Small intestine (tissue), 7 donors: ENCODE results near the gene NFIB. TPM values are rescaled to one million over a fixed set of nuclear protein-coding genes. Genes with fewer than 3 reads are reported as not detected.

ENCODE experiments used
- DNase-seq, 2 donors: peaks; one replicate each; pipeline versions ENCODE4 v3.0.0 to v3.0.0-alpha.2; 2013
- FAIRE-seq: peaks from 2 replicates; lab custom pipeline; 2012; peaks lifted over from hg19 to GRCh38; lab: Jason Lieb, UNC
- H3K27ac ChIP-seq, 3 donors: one replicate each; pipeline ENCODE4 v1.5.1; 2013; ENCODE audit warnings: low read length in 2 of 3, mild to moderate bottlenecking in 2 of 3, control low read depth in 1 of 3, inconsistent platforms in 1 of 3, low read depth in 1 of 3, moderate library complexity in 1 of 3
- H3K27me3 ChIP-seq, 3 donors: one replicate each; pipeline ENCODE4 v1.6.1; 2013; ENCODE audit warnings: low read length in 3 of 3, inconsistent platforms in 1 of 3; ENCODE audit not compliant: control insufficient read depth in 3 of 3, insufficient read depth in 3 of 3
- H3K36me3 ChIP-seq, 3 donors: one replicate each; pipeline ENCODE4 v1.6.1; 2013; ENCODE audit warnings: low read length in 3 of 3, inconsistent platforms in 1 of 3, low read depth in 1 of 3, mild to moderate bottlenecking in 1 of 3, moderate library complexity in 1 of 3; ENCODE audit not compliant: control insufficient read depth in 3 of 3, insufficient read depth in 2 of 3
- H3K4me1 ChIP-seq, 3 donors: one replicate each; pipeline ENCODE4 v1.6.1; 2013; ENCODE audit warnings: low read length in 2 of 3, inconsistent platforms in 1 of 3, low read depth in 1 of 3, mild to moderate bottlenecking in 1 of 3, moderate library complexity in 1 of 3; ENCODE audit not compliant: control insufficient read depth in 3 of 3, insufficient read depth in 2 of 3
- H3K4me3 ChIP-seq, 3 donors: one replicate each; pipeline ENCODE4 v1.5.1; 2013; ENCODE audit warnings: low read length in 3 of 3, control low read depth in 1 of 3, inconsistent platforms in 1 of 3, low read depth in 1 of 3, mild to moderate bottlenecking in 1 of 3, moderate library complexity in 1 of 3
- H3K9me3 ChIP-seq, 2 donors: one replicate each; pipeline ENCODE4 v1.6.1; 2013; ENCODE audit warnings: low read depth in 1 of 2, low read length in 1 of 2; ENCODE audit not compliant: control insufficient read depth in 2 of 2, insufficient read depth in 1 of 2
- WGBS, 3 donors: extraction: QIAGEN DNeasy Blood & Tissue Kit; methylation state at CpG; one replicate each; pipeline ENCODE4 v1.1.7; 2013; 5-methylcytosine and 5-hydroxymethylcytosine counted together
- polyA plus RNA-seq, 4 donors: library from polyadenylated mRNA; stranded (reverse) in 3 of 4; unstranded in 1 of 4; fragments of 200-250 nt in 3 of 4; fragments of 120-200 nt in 1 of 4; gene quantifications; one replicate each; pipeline versions ENCODE4 v1.2.1 to v1.2.3, GENCODE V29; 2013
- donor health status: healthy with polysubstance abuse.
- donor health status: control.
- donor health status: control.
- donor health status: Bipolar disorder and iron deficiency.
- donor health status: healthy.

NFIB gene
- polyA plus RNA-seq, 4 donors, result 5.1 to 15.9 (median 9.5) TPM

DNA sequence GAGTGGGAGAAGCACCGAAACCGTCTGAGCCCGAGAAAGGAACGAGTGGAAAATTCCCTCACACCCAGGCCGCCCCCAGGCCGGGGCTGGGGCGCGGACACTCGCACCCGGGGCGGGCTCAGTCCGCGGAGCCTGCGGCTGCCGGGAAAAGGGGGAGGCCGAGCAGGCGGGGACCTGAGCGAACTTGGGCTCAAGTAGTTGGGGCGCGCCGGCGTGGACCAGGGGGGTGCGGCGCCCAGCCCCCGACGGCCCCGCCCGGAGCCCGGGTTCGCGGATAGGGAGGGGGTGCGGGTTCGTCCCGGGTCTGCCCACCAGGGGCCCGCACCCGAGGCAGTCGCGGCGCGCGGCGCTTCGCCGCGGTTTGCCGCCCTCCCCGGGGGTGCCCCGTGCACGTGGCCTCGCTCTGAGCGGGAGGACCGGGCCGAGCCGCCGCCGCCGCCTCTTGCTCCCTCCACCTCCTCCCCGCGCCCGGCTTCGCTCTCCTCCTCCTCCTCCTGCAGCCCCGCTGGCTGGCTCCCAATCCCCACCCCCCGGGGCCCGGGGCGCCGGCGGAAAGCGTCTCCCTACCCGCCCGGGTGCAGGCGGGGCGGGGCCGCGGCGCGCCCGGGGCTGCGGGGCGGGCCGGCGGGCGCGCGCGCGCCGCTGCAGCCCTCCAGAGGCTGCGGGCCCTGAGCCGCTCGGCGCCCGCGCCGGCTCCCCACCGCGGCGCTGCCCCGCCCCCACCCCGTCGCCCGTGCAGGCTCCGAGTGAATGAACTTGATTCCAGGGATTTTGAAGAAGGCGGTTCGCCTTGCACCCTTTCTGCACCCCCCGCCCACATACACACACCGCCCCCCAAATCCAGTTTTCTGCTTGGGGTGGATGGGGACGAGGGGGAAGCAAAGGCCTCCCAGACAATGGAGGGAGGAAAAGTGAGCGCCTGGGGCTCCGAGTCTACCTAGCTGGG lies 1.3 kb upstream of the NFIB start:
- Histone ChIP-seq H3K4me3 (peak overlapping the region; percentile 64 to 92 (median 79)), H3K9me3 (no peaks in the 10 kb centered on the region), H3K4me1 (peaks cover 0 to 19% (median 0%) of the 10 kb centered on the region in 3 donors), H3K36me3 (no peaks in the 10 kb centered on the region), H3K27me3 (peaks cover 0 to 33% (median 2%) of the 10 kb centered on the region in 3 donors), H3K27ac (peak overlapping the region; percentile 75 to 97 (median 86))
- DNase-seq (peak; percentile 83 to 87), FAIRE-seq (no peak)
- WGBS, 3 donors, result 1% methylated on average over 25 to 109 of the region's 109 CpGs

GRCh38 chr9:14314424-14314928 lies 535 bp upstream of the NFIB start:
- peaks cover 0 to 33% (median 2%) of the 10 kb centered on the region in 3 donors for H3K27me3 ChIP-seq
- peaks cover 0 to 17% (median 0%) of the 10 kb centered on the region in 3 donors for H3K4me1 ChIP-seq
- DNase-seq (peak; percentile 77 to 88), FAIRE-seq (no peak)
- no peaks in the 10 kb centered on the region for H3K9me3 ChIP-seq
- peak overlapping the region; percentile 87 to 97 (median 89) for H3K27ac ChIP-seq
- WGBS, 3 donors, result 0 to 2% (median 1%) methylated on average over 21 of the region's 21 CpGs
- H3K4me3 ChIP-seq, result peak overlapping the region; percentile 54 to 92 (median 79)
- no peaks in the 10 kb centered on the region for H3K36me3 ChIP-seq

GRCh38 chr9:14313378-14313940 lies 482 bp downstream of the NFIB start:
- H3K4me1 ChIP-seq, result peaks cover 0 to 12% (median 2%) of the 10 kb centered on the region in 3 donors
- 0 to 1% (median 0%) methylated on average over 33 of the region's 33 CpGs for WGBS, 3 donors
- peak overlapping the region; percentile 62 to 92 (median 79) for H3K4me3 ChIP-seq
- H3K27ac ChIP-seq, result peak overlapping the region; percentile 60 to 87 (median 86)
- DNase-seq (peak; percentile 54 to 66), FAIRE-seq (no peak)
- no peaks in the 10 kb centered on the region for H3K9me3 ChIP-seq
- H3K27me3 ChIP-seq, result peaks cover 0 to 33% (median 2%) of the 10 kb centered on the region in 3 donors
- no peaks in the 10 kb centered on the region for H3K36me3 ChIP-seq

- Histone ChIP-seq H3K4me1 (peaks cover 0 to 12% (median 2%) of the 10 kb centered on the region in 3 donors), H3K9me3 (no peaks in the 10 kb centered on the region), H3K36me3 (no peaks in the 10 kb centered on the region), H3K27ac (peak overlapping the region; percentile 60 to 87 (median 86)), H3K4me3 (peak overlapping the region; percentile 62 to 92 (median 79)), H3K27me3 (peaks cover 0 to 33% (median 2%) of the 10 kb centered on the region in 3 donors)
- FAIRE-seq (no peak), DNase-seq (peak in 1 of 2 donors; percentile 59)
- WGBS, 3 donors, result 2 to 3% (median 2%) methylated on average over 44 to 56 of the region's 56 CpGs
Observed at GRCh38 chr9:14312719-14313377, 1.1 kb downstream of the NFIB start.

- peaks cover 0 to under 1% (median 0%) of the 10 kb centered on the region in 3 donors for H3K36me3 ChIP-seq
- 7 to 21% (median 15%) methylated on average over 10 of the region's 10 CpGs for WGBS, 3 donors
- DNase-seq (no peak), FAIRE-seq (no peak)
- peaks cover 0 to 33% (median 2%) of the 10 kb centered on the region in 3 donors for H3K27me3 ChIP-seq
- peak overlapping the region; percentile 55 to 87 (median 60) for H3K27ac ChIP-seq
- H3K4me3 ChIP-seq, result peak overlapping the region; percentile 62 to 92 (median 79)
- no peaks in the 10 kb centered on the region for H3K9me3 ChIP-seq
- peaks cover 0 to 12% (median 2%) of the 10 kb centered on the region in 3 donors for H3K4me1 ChIP-seq
Observed at GRCh38 chr9:14311956-14312685, 1.8 kb downstream of the NFIB start.

- peaks cover 0 to 9% (median 2%) of the 10 kb centered on the region in 3 donors for H3K4me1 ChIP-seq
- H3K36me3 ChIP-seq, result peaks cover 0 to 5% (median 0%) of the 10 kb centered on the region in 3 donors
- no peak overlapping the region for H3K27ac ChIP-seq
Observed at GRCh38 chr9:14311171-14311949, 2.6 kb downstream of the NFIB start.

DNA sequence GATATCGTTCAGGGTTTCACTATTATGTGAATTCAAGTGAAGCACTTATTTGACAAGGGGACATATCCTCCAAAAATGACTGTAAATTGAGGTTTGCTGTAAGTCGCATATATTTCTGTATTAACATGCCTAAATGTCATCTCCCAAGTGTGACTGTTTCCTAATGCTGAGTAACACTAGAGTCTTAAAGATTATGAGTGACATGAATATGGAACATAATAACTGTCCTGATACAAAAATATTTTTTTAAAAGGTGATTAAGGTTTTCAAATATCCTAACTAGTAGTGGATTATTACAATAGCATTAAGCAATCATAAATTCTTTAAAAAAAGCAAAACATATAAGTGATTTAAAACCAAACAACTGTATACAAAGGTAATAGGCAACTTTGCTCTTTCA lies 3.6 kb downstream of the NFIB start:
- Histone ChIP-seq H3K36me3 (peaks cover 0 to 5% (median 0%) of the 10 kb centered on the region in 3 donors), H3K27ac (peak overlapping the region in 1 of 3 donors; percentile 20), H3K4me1 (peaks cover 0 to 3% (median 2%) of the 10 kb centered on the region in 3 donors), H3K9me3 (no peaks in the 10 kb centered on the region), H3K4me3 (peak overlapping the region in 1 of 3 donors; percentile 15), H3K27me3 (peaks cover 0 to 21% (median 2%) of the 10 kb centered on the region in 3 donors)
- 10 to 29% (median 13%) methylated on average over 2 of the region's 2 CpGs for WGBS, 3 donors
- no peak for DNase-seq
- no peak for FAIRE-seq

More at GRCh38 chr9:14311171-14311949, 2.6 kb downstream of the NFIB start:
- FAIRE-seq, result no peak
- peak in 1 of 2 donors; percentile 33 for DNase-seq
- WGBS, 3 donors, result 14 to 35% (median 25%) methylated on average over 2 of the region's 2 CpGs
- H3K4me3 ChIP-seq, result peak overlapping the region in 1 of 3 donors; percentile 92
- peaks cover 0 to 30% (median 2%) of the 10 kb centered on the region in 3 donors for H3K27me3 ChIP-seq
- H3K9me3 ChIP-seq, result no peaks in the 10 kb centered on the region
